ENCODE data around the gene GAL3ST2.
"Not testable (repeated sequence)": the region's sequence is repeated elsewhere in the genome, so short reads cannot be mapped to it uniquely, and the experiment has no call there.

The GAL3ST2 gene

GRCh38 chr2:241742320-241742939, 34.2 kb upstream of the GAL3ST2 start:
- TF ChIP-seq ISL1 (CRISPR knock-in tag; IDR thresholded peaks at IDR 0.05) (no peak), OSR1 (CRISPR knock-in tag; IDR thresholded peaks at IDR 0.05) (no peak), ZC3H10 (CRISPR knock-in tag; IDR thresholded peaks at IDR 0.05) (no peak), ZNF8 (CRISPR knock-in tag; IDR thresholded peaks at IDR 0.05) (no peak), SNAI2 (CRISPR knock-in tag; IDR thresholded peaks at IDR 0.05) (no peak), GLIS3 (CRISPR knock-in tag; IDR thresholded peaks at IDR 0.05) (no peak), TOX (CRISPR knock-in tag; IDR thresholded peaks at IDR 0.05; ENCODE audit: borderline replicate concordance) (no peak), ZFP3 (CRISPR knock-in tag; IDR thresholded peaks at IDR 0.05) (no peak), ARNTL (CRISPR knock-in tag; IDR thresholded peaks at IDR 0.05; ENCODE audit: borderline replicate concordance, low read depth) (no peak), BACH2 (CRISPR knock-in tag; IDR thresholded peaks at IDR 0.05; ENCODE audit: borderline replicate concordance) (no peak), TCF4 (CRISPR knock-in tag; IDR thresholded peaks at IDR 0.05; ENCODE audit: borderline replicate concordance) (no peak), ZNF565 (CRISPR knock-in tag; conservative IDR thresholded peaks at IDR 0.05; ENCODE audit: low read depth) (no peak), CSDC2 (CRISPR knock-in tag; IDR thresholded peaks at IDR 0.05) (no peak), ZFP30 (CRISPR knock-in tag; IDR thresholded peaks at IDR 0.05) (no peak), ZNF70 (CRISPR knock-in tag; IDR thresholded peaks at IDR 0.05) (no peak), PPARA (CRISPR knock-in tag; IDR thresholded peaks at IDR 0.05; ENCODE audit: borderline replicate concordance) (no peak)
- TF ChIP-seq, protein P1, sequence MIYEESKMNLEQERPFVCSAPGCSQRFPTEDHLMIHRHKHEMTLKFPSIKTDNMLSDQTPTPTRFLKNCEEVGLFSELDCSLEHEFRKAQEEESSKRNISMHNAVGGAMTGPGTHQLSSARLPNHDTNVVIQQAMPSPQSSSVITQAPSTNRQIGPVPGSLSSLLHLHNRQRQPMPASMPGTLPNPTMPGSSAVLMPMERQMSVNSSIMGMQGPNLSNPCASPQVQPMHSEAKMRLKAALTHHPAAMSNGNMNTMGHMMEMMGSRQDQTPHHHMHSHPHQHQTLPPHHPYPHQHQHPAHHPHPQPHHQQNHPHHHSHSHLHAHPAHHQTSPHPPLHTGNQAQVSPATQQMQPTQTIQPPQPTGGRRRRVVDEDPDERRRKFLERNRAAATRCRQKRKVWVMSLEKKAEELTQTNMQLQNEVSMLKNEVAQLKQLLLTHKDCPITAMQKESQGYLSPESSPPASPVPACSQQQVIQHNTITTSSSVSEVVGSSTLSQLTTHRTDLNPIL (CRISPR knock-in tag; IDR thresholded peaks at IDR 0.05; ENCODE audit: low read depth), result no peak
- TF ChIP-seq, protein P2, sequence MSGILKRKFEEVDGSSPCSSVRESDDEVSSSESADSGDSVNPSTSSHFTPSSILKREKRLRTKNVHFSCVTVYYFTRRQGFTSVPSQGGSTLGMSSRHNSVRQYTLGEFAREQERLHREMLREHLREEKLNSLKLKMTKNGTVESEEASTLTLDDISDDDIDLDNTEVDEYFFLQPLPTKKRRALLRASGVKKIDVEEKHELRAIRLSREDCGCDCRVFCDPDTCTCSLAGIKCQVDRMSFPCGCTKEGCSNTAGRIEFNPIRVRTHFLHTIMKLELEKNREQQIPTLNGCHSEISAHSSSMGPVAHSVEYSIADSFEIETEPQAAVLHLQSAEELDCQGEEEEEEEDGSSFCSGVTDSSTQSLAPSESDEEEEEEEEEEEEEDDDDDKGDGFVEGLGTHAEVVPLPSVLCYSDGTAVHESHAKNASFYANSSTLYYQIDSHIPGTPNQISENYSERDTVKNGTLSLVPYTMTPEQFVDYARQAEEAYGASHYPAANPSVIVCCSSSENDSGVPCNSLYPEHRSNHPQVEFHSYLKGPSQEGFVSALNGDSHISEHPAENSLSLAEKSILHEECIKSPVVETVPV (CRISPR knock-in tag; IDR thresholded peaks at IDR 0.05), result no peak
- TF ChIP-seq, protein P3, sequence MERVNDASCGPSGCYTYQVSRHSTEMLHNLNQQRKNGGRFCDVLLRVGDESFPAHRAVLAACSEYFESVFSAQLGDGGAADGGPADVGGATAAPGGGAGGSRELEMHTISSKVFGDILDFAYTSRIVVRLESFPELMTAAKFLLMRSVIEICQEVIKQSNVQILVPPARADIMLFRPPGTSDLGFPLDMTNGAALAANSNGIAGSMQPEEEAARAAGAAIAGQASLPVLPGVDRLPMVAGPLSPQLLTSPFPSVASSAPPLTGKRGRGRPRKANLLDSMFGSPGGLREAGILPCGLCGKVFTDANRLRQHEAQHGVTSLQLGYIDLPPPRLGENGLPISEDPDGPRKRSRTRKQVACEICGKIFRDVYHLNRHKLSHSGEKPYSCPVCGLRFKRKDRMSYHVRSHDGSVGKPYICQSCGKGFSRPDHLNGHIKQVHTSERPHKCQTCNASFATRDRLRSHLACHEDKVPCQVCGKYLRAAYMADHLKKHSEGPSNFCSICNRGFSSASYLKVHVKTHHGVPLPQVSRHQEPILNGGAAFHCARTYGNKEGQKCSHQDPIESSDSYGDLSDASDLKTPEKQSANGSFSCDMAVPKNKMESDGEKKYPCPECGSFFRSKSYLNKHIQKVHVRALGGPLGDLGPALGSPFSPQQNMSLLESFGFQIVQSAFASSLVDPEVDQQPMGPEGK (CRISPR knock-in tag; IDR thresholded peaks at IDR 0.05; ENCODE audit: borderline replicate concordance), result no peak
- TF ChIP-seq, protein P4, sequence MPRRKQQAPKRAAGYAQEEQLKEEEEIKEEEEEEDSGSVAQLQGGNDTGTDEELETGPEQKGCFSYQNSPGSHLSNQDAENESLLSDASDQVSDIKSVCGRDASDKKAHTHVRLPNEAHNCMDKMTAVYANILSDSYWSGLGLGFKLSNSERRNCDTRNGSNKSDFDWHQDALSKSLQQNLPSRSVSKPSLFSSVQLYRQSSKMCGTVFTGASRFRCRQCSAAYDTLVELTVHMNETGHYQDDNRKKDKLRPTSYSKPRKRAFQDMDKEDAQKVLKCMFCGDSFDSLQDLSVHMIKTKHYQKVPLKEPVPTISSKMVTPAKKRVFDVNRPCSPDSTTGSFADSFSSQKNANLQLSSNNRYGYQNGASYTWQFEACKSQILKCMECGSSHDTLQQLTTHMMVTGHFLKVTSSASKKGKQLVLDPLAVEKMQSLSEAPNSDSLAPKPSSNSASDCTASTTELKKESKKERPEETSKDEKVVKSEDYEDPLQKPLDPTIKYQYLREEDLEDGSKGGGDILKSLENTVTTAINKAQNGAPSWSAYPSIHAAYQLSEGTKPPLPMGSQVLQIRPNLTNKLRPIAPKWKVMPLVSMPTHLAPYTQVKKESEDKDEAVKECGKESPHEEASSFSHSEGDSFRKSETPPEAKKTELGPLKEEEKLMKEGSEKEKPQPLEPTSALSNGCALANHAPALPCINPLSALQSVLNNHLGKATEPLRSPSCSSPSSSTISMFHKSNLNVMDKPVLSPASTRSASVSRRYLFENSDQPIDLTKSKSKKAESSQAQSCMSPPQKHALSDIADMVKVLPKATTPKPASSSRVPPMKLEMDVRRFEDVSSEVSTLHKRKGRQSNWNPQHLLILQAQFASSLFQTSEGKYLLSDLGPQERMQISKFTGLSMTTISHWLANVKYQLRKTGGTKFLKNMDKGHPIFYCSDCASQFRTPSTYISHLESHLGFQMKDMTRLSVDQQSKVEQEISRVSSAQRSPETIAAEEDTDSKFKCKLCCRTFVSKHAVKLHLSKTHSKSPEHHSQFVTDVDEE (CRISPR knock-in tag; IDR thresholded peaks at IDR 0.05), result no peak
- ATAC-seq, result no peak

GRCh38 chr2:241743008-241743407, 33.6 kb upstream of the GAL3ST2 start:
- not testable (repeated sequence) for ATAC-seq

GRCh38 chr2:241743620-241744019, 33.0 kb upstream of the GAL3ST2 start:
- no peak for ATAC-seq
- TF ChIP-seq TOX (CRISPR knock-in tag; IDR thresholded peaks at IDR 0.05; ENCODE audit: borderline replicate concordance), result no peak
- TF ChIP-seq, protein P4 (CRISPR knock-in tag; IDR thresholded peaks at IDR 0.05), result no peak
- TF ChIP-seq OSR1 (CRISPR knock-in tag; IDR thresholded peaks at IDR 0.05), result no peak
- no peak for TF ChIP-seq RARB (CRISPR knock-in tag; IDR thresholded peaks at IDR 0.05)
- no peak for TF ChIP-seq SNAI2 (CRISPR knock-in tag; IDR thresholded peaks at IDR 0.05)
- TF ChIP-seq PPARA (CRISPR knock-in tag; IDR thresholded peaks at IDR 0.05; ENCODE audit: borderline replicate concordance), result no peak
- no peak for TF ChIP-seq ZNF70 (CRISPR knock-in tag; IDR thresholded peaks at IDR 0.05)
- TF ChIP-seq, protein P5, sequence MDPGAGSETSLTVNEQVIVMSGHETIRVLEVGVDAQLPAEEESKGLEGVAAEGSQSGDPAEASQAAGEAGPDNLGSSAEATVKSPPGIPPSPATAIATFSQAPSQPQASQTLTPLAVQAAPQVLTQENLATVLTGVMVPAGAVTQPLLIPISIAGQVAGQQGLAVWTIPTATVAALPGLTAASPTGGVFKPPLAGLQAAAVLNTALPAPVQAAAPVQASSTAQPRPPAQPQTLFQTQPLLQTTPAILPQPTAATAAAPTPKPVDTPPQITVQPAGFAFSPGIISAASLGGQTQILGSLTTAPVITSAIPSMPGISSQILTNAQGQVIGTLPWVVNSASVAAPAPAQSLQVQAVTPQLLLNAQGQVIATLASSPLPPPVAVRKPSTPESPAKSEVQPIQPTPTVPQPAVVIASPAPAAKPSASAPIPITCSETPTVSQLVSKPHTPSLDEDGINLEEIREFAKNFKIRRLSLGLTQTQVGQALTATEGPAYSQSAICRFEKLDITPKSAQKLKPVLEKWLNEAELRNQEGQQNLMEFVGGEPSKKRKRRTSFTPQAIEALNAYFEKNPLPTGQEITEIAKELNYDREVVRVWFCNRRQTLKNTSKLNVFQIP (CRISPR knock-in tag; IDR thresholded peaks at IDR 0.05; ENCODE audit: borderline replicate concordance, low read depth), result no peak
- no peak for TF ChIP-seq ZC3H10 (CRISPR knock-in tag; IDR thresholded peaks at IDR 0.05)
- no peak for TF ChIP-seq ZNF8 (CRISPR knock-in tag; IDR thresholded peaks at IDR 0.05)
- TF ChIP-seq ZFP30 (CRISPR knock-in tag; IDR thresholded peaks at IDR 0.05), result no peak
- TF ChIP-seq, protein P2 (CRISPR knock-in tag; IDR thresholded peaks at IDR 0.05), result no peak
- no peak for TF ChIP-seq ISL1 (CRISPR knock-in tag; IDR thresholded peaks at IDR 0.05)

All from SK-N-SH treated with all-trans-retinoic acid at 6 μM for 48 hours (cell line).